Astrocyte of the spinal cord (primary cell): ENCODE measurements around the gene TEX44.
A peak's percentile ranks its signal among the peaks of the same experiment; 100 is the strongest.
"Not testable (repeated sequence)": the region's sequence is repeated elsewhere in the genome, so short reads cannot be mapped to it uniquely, and the experiment has no call there.

ENCODE experiments used
- DNase-seq: peaks from one replicate; pipeline ENCODE4 v3.0.0; 2011; ENCODE audit warnings: low read depth, low spot score
- H3K4me3 ChIP-seq: 2 replicates; pipeline ENCODE4 v1.5.1; 2011; ENCODE audit warnings: low read depth, mild to moderate bottlenecking, low read length, moderate library complexity
- CTCF ChIP-seq: IDR thresholded peaks from 2 replicates; pipeline ENCODE4 v1.5.1; 2012; ENCODE audit warnings: low read depth, mild to moderate bottlenecking, low read length, inconsistent platforms
- in situ Hi-C: cut with HindIII; loops from 2 replicates; pipeline ENCODE4 v1.10.0; 2017; ENCODE audit warnings: low sequenced_read_pairs

Gene TEX44

DNA sequence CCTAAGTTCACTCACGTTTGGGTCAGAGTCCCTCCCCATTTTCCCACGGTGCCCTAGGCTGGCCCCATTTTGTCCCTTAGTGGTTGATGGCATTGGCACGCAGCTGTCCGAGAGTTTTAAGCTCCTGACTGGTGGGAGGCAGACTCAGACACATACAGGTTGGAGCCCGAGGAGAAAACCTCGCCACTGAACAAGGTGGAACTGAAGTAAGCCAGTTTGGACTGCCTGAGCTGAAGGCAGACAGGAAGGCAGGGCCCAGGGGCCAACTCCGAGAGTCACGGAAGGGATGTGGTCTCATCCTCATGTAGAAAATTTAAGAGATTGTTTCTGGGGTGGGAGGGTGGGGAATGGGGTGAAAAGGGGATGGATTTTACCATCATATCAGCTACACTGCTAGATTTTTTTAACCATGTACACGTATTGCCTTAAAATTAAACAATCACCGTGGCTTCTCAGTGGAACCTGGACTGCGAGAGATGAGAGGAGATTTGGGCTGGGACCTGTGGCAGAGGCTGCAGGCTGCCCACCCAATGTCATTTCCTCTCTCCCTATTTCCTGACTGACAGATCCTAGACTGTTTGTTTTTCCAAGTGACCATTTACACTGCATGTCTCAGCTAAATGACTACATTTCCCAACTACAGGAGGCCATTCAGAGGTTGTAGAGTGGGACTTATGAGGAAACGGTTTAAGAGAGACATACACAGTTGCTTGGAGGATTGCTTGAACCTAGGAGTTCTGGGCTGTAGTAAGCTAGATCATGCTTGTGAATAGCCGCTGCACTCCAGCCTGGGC is 43.0 kb upstream of the TEX44 start:
- TF ChIP-seq CTCF, result no peak
- no peak overlapping the region for H3K4me3 ChIP-seq
- no peak for DNase-seq
- in situ Hi-C loops, result no loop called here

DNA sequence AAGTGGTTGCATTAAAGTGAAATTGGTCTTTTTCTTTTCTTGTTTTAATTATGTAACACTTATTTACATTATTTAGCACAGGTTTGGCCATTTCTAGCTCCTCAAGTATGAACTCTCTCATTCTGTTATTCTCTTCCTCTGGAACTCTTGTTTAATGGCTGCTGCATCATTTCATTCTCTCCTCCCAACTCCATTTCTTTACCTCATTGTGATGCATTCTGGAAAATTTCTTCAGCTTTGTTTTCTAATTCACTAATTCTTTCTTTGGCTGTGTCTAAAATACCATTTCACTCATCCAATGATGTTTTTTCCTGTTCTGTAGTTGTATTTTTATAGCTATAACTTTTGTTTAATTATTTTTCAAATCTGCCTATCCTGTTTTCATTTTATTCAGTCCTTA is 39.9 kb upstream of the TEX44 start:
- in situ Hi-C loops, result no loop called here
- TF ChIP-seq CTCF, result no peak
- no peak for DNase-seq
- no peak overlapping the region for H3K4me3 ChIP-seq

GRCh38 chr2:231554327-231554726 is 38.3 kb upstream of the TEX44 start:
- no peak for TF ChIP-seq CTCF
- in situ Hi-C loops, result no loop called here
- H3K4me3 ChIP-seq, result no peak overlapping the region
- DNase-seq, result no peak

GRCh38 chr2:231554748-231555545 is 37.7 kb upstream of the TEX44 start:
- no peak for TF ChIP-seq CTCF
- in situ Hi-C loops, result no loop called here
- no peak overlapping the region for H3K4me3 ChIP-seq
- DNase-seq, result peak; percentile 78

DNA sequence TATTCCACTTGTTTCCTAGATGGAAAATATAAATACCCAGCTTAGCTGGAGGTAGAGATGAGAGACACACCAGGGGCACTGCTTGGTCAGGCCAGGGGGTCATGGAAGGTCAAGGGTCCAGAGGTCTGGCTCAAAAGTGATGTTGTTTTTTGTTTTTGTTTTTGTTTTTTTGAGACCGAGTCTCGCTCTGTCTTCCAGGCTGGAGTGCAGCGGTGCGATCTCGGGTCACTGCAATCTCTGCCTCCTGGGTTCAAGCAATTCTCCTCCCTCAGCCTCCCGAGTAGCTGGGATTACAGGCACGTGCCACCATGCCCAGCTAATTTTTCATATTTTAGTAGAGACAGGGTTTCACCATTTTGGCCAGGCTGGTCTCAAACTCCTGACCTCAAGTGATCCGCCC is 36.2 kb upstream of the TEX44 start:
- DNase-seq, in situ Hi-C loops, H3K4me3 ChIP-seq: not testable (repeated sequence)

DNA sequence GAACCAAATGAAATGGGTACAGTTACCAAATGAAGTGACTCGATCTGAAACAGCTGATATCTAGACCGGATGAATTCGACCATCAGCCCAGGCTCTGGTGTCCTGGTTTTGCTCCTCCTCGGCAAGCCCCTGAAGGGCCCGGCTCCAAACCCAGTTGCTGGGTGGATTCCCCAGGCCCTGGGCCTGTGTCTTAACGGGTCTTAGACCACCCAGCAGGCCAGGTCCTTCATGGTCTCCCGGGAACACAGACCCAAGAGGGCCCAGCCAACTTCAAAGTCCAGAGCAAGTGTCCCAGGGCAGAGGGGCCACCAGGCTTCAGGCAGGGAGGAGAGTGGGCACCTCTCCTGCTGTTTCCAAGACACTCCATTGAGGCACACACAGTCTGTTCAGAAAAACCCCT is 35.7 kb upstream of the TEX44 start:
- no peak for DNase-seq
- TF ChIP-seq CTCF, result no peak
- in situ Hi-C loops, result no loop called here
- H3K4me3 ChIP-seq, result no peak overlapping the region
